Muscle of leg (tissue), 11 donors: ENCODE results near the gene SMTN. TPM values are rescaled to one million over a fixed set of nuclear protein-coding genes. Genes with fewer than 3 reads are reported as not detected.
A peak's percentile ranks its signal among the peaks of the same experiment; 100 is the strongest.

Source experiments
- DNase-seq: peaks from one replicate; pipeline ENCODE4 v3.0.0; 2013
- H3K27ac ChIP-seq: one replicate; pipeline ENCODE4 v1.5.1; 2013; ENCODE audit warnings: mild to moderate bottlenecking, low read length, control low read depth
- H3K27me3 ChIP-seq: one replicate; pipeline ENCODE4 v1.6.1; 2013; ENCODE audit warnings: low read length; ENCODE audit not compliant: control insufficient read depth, insufficient read depth
- H3K36me3 ChIP-seq: one replicate; pipeline ENCODE4 v1.6.1; 2013; ENCODE audit warnings: low read length; ENCODE audit not compliant: control insufficient read depth, insufficient read depth
- H3K4me1 ChIP-seq: one replicate; pipeline ENCODE4 v1.6.1; 2013; ENCODE audit warnings: low read length; ENCODE audit not compliant: control insufficient read depth, insufficient read depth
- H3K4me3 ChIP-seq: one replicate; pipeline ENCODE4 v1.5.1; 2013; ENCODE audit warnings: low read length, control low read depth
- H3K9me3 ChIP-seq: replicated peaks from 2 replicates; pipeline ENCODE4 v1.6.1; 2013; ENCODE audit warnings: low read depth, low read length; ENCODE audit not compliant: control insufficient read depth
- WGBS: methylation state at CpG from one replicate; pipeline ENCODE4 v1.1.5; 2013; ENCODE audit warnings: missing lambda C conversion rate; ENCODE audit not compliant: insufficient coverage; 5-methylcytosine and 5-hydroxymethylcytosine counted together
- polyA plus RNA-seq, 8 donors: library from polyadenylated mRNA; unstranded; fragments of 120-200 nt; gene quantifications; one replicate each; pipeline versions ENCODE4 v1.2.1 to v1.2.3, GENCODE V29; 2013; ENCODE audit warnings: inconsistent platforms in 1 of 8, low replicate concordance in 1 of 8; ENCODE audit not compliant: insufficient read length in 8 of 8, insufficient read depth in 1 of 8
- total RNA-seq: library from RNA; stranded (reverse); fragments of 120-200 nt; gene quantifications from one replicate; pipeline ENCODE4 v1.2.4, GENCODE V29; 2013

Gene SMTN
- total and polyA plus RNA-seq, 9 donors: 103 to 284 (median 165) TPM

DNA sequence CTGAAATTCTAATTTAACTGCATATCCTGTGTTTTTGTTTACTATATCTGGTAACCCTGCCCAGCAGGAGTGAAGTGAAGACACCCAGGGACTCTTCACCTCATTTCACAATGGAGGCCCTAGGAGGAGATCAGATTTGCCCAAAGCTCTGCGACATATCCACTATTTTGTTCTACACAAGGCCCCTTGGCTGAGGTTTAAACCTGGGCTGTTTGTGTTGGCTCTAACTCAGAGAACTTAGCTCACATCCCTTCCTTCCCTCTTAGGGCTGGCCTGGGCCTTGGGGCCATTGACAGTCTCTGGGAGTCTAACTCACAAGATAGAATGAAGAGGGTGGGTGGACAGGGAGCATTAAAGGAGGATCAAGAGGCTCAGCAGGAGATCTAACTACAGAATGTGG lies 67.4 kb downstream of the SMTN start:
- H3K36me3 ChIP-seq: no peaks in the 10 kb centered on the region
- no peak for DNase-seq
- WGBS: no CpG with 5 or more reads among the region's 1 CpG

DNA sequence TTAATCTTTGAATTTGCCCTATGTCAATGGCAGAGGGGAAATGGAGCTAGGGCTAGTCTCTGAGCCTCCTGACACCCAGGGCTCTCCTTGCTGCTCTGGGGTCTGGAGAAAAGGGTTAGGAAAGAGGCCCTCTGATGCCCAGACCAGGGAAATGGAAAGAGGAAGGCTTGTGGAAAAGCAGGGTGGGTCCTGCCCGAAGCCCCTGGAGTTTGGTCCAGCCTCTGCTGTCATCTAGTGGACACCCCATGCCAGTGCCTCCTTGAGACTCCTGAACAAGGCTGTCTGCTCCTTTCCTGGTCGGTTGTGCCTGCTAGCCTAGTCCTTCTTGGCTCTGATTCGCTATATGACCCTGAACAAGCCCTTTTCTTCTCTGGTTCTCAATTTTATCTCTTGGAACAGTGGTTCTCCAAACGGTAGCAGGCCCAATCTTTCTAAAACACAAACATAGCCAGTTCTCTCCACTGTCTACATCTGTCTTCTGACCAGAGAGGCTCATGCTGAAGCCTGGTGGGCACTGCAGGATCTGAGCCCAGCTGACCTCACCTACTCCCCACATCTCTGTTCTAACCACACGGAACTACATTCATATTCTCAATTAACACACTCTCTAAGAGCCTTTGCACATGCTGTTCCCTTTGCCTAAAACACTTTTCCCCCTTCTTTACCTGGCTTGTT lies 68.0 kb downstream of the SMTN start:
- WGBS: 16% methylated on average over 5 of the region's 5 CpGs
- Histone ChIP-seq H3K4me3 (no peak overlapping the region), H3K9me3 (peaks cover 7% of the 10 kb centered on the region), H3K27me3 (peaks cover 2% of the 10 kb centered on the region), H3K36me3 (no peaks in the 10 kb centered on the region), H3K27ac (peak overlapping the region; percentile 7), H3K4me1 (peaks cover 5% of the 10 kb centered on the region)
- peak; percentile 70 for DNase-seq

More for the DNA sequence above, 67.4 kb downstream of the SMTN start:
- H3K9me3 ChIP-seq: peaks cover 7% of the 10 kb centered on the region
- H3K4me3 ChIP-seq: no peak overlapping the region
- peak overlapping the region; percentile 7 for H3K27ac ChIP-seq
- H3K27me3 ChIP-seq: peaks cover 2% of the 10 kb centered on the region
- H3K4me1 ChIP-seq: peaks cover 5% of the 10 kb centered on the region

DNA sequence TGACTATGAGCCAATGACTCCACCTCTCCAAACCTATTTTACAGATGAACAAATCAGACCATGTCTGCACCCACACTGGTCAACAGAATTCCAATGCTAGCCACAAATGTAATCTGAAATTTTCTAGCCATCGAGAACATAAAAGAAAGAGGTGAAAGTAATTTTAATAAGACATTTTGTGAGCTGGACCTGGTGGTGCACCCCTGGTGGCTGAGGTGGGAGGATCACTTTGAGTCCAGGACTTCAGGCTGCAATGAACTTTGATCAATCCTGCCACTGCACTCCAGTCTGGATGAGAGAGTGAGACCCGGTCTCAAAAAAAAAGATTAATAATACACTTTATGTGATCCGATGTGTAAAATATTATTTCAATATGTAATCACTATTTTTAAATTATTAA lies 69.5 kb downstream of the SMTN start:
- no peak overlapping the region for H3K27ac ChIP-seq
- H3K36me3 ChIP-seq: no peaks in the 10 kb centered on the region
- peaks cover 7% of the 10 kb centered on the region for H3K9me3 ChIP-seq
- H3K27me3 ChIP-seq: peaks cover 2% of the 10 kb centered on the region
- no peak for DNase-seq
- H3K4me1 ChIP-seq: peaks cover 5% of the 10 kb centered on the region
- WGBS: no CpG with 5 or more reads among the region's 3 CpGs
- no peak overlapping the region for H3K4me3 ChIP-seq

DNA sequence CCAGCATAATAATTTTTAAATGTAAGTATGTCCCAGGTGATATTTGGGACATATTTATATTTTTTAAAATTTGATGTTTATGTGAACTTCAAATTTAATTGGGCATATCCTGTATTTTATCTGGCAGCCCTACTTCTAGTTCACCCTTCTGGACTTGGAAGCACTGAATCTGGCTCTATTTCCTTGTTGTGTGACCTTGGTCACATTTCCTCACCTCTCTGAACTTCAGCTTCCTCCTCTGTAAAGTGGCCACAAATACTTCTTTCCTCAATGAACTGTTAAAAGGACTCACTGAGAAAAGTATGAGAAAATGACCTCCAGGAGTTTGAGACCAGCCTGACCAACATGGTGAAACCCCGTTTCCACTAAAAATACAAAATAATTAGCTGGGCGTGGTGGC lies 70.8 kb downstream of the SMTN start:
- Histone ChIP-seq H3K4me3 (no peak overlapping the region), H3K36me3 (no peaks in the 10 kb centered on the region), H3K27ac (no peak overlapping the region), H3K4me1 (peaks cover 8% of the 10 kb centered on the region), H3K27me3 (peaks cover 2% of the 10 kb centered on the region), H3K9me3 (peaks cover 7% of the 10 kb centered on the region)
- WGBS: no CpG with 5 or more reads among the region's 2 CpGs
- DNase-seq: no peak

DNA sequence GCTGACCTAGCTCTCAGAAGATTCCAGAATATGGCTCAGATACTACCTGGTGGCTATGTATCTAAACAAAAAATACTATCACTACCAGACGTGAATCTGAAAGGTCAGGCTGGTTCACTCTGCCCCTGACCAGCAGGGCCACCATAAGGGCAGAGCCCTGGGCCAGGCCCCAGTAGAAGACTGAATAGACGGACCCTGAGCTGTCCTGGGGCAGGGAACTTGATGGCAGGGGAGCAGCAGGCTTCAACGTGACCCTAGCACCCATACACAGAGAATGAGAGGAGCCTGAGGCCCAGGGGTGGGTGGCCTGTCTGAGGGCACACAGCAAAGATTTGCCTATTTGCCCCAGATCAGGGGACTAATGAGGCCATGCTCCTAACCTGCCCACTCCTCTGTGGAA lies 72.2 kb downstream of the SMTN start:
- Histone ChIP-seq H3K27ac (no peak overlapping the region), H3K4me1 (peaks cover 8% of the 10 kb centered on the region), H3K36me3 (no peaks in the 10 kb centered on the region), H3K27me3 (no peaks in the 10 kb centered on the region), H3K4me3 (no peak overlapping the region), H3K9me3 (no peaks in the 10 kb centered on the region)
- WGBS: 50% methylated on average over 1 of the region's 3 CpGs
- DNase-seq: no peak

Other genes starting within 250 kb of the SMTN start
- 16.6 TPM for gene MORC2, start 112.5 kb upstream of the SMTN start, total RNA-seq
- 10 to 100 TPM; 21.1 to 26.8 (median 23.6) TPM for gene MORC2, start 112.5 kb upstream of the SMTN start, polyA plus RNA-seq
- gene TUG1, start 112.1 kb upstream of the SMTN start, total RNA-seq: 69.2 TPM
- 100 to 1,000 TPM in 5 of 8 donors, 10 to 100 TPM in 3; 80.9 to 126 (median 108) TPM for gene TUG1, start 112.1 kb upstream of the SMTN start, polyA plus RNA-seq
- gene SELENOM, start 26.2 kb downstream of the SMTN start, total RNA-seq: 35.1 TPM
- 10 to 100 TPM; 12.1 to 29.0 (median 23.4) TPM for gene SELENOM, start 26.2 kb downstream of the SMTN start, polyA plus RNA-seq
- gene INPP5J, start 41.6 kb downstream of the SMTN start, total RNA-seq: 0.35 TPM
- 1 to 10 TPM in 6 of 8 donors, under 1 TPM in 2; 0.49 to 1.7 (median 1.1) TPM for gene INPP5J, start 41.6 kb downstream of the SMTN start, polyA plus RNA-seq
- gene PLA2G3, start 59.2 kb downstream of the SMTN start, total RNA-seq: not detected
- gene PLA2G3, start 59.2 kb downstream of the SMTN start, polyA plus RNA-seq: under 1 TPM in 1 of 8 donors, not detected in 7; 0.04 TPM
- 22.1 TPM for gene RNF185, start 78.9 kb downstream of the SMTN start, total RNA-seq
- 10 to 100 TPM; 20.3 to 27.8 (median 23.8) TPM for gene RNF185, start 78.9 kb downstream of the SMTN start, polyA plus RNA-seq
- 20.0 TPM for gene LIMK2, start 131.0 kb downstream of the SMTN start, total RNA-seq
- 10 to 100 TPM; 18.8 to 26.7 (median 23.3) TPM for gene LIMK2, start 131.0 kb downstream of the SMTN start, polyA plus RNA-seq
- gene PIK3IP1, start 211.2 kb downstream of the SMTN start, total RNA-seq: 4.3 TPM
- gene PIK3IP1, start 211.2 kb downstream of the SMTN start, polyA plus RNA-seq: 1 to 10 TPM; 2.7 to 4.8 (median 3.1) TPM